Esophagus squamous epithelium (tissue), 4 donors: ENCODE measurements around the gene CORO2A.

Source experiments
- CTCF ChIP-seq, 6 experiments: fragments of 450-650 bp in 4 of 6; fragments of 200-600 bp in 2 of 6; sonication (generic) in 2 of 6; IDR thresholded peaks; one replicate each; pipeline ENCODE4 v1.5.1; 2016 to 2019; ENCODE audit warnings: antibody characterized with exemption in 6 of 6, mild to moderate bottlenecking in 4 of 6, moderate library complexity in 4 of 6
- POLR2A ChIP-seq, 4 donors: fragments of 450-650 bp; IDR thresholded peaks; one replicate each; pipeline ENCODE4 v1.6.1; 2017; ENCODE audit warnings: antibody characterized with exemption in 4 of 4, mild to moderate bottlenecking in 4 of 4, moderate library complexity in 3 of 4

GRCh38 chr9:98181746-98182068 is 10.7 kb downstream of the CORO2A start:
- TF ChIP-seq CTCF (IDR thresholded peaks at IDR 0.05) (no peak), POLR2A (IDR thresholded peaks at IDR 0.05) (no peak)
